ENCODE data around the gene COL13A1. TPM values are rescaled to one million over a fixed set of nuclear protein-coding genes. Genes with fewer than 3 reads are reported as not detected.

COL13A1 gene
- total RNA-seq, 1 donor from 2014 or later = not detected

GRCh38 chr10:69845574-69846292 is 44.0 kb downstream of the COL13A1 start:
- intact Hi-C loops (cut with micrococcal nuclease) = no loop called here
- no peaks in the 10 kb centered on the region for H3K4me1 Mint-ChIP-seq (ENCODE audit: low read depth)
- no peaks in the 10 kb centered on the region for H3K36me3 Mint-ChIP-seq (ENCODE audit: low read depth)
- DNase-seq (ENCODE audit: low spot score) = no peak
- no peaks in the 10 kb centered on the region for H3K9me3 Mint-ChIP-seq
- H3K4me3 Mint-ChIP-seq = no peak overlapping the region
- H3K27me3 Mint-ChIP-seq (ENCODE audit: insufficient read depth) = peaks cover 13% of the 10 kb centered on the region
- no peak overlapping the region for H3K27ac Mint-ChIP-seq

- no peaks in the 10 kb centered on the region for H3K4me1 Mint-ChIP-seq (ENCODE audit: low read depth)
- H3K4me3 Mint-ChIP-seq = no peak overlapping the region
- H3K27ac Mint-ChIP-seq = no peak overlapping the region
- no peaks in the 10 kb centered on the region for H3K9me3 Mint-ChIP-seq
- no peaks in the 10 kb centered on the region for H3K36me3 Mint-ChIP-seq (ENCODE audit: low read depth)
- intact Hi-C loops (cut with micrococcal nuclease) = no loop called here
- peaks cover 11% of the 10 kb centered on the region for H3K27me3 Mint-ChIP-seq (ENCODE audit: insufficient read depth)
- DNase-seq (ENCODE audit: low spot score) = no peak
These were observed 44.7 kb downstream of the COL13A1 start for GRCh38 chr10:69846293-69846921.

- Mint-ChIP-seq H3K27ac (no peak overlapping the region), H3K27me3 (ENCODE audit: insufficient read depth) (peaks cover 6% of the 10 kb centered on the region), H3K4me1 (ENCODE audit: low read depth) (no peaks in the 10 kb centered on the region), H3K4me3 (no peak overlapping the region), H3K9me3 (no peaks in the 10 kb centered on the region), H3K36me3 (ENCODE audit: low read depth) (no peaks in the 10 kb centered on the region)
- intact Hi-C loops (cut with micrococcal nuclease) = no loop called here
- DNase-seq (ENCODE audit: low spot score) = no peak
These were observed 45.8 kb downstream of the COL13A1 start for GRCh38 chr10:69847458-69847857.

GRCh38 chr10:69847883-69848282 is 46.2 kb downstream of the COL13A1 start:
- H3K36me3 Mint-ChIP-seq (ENCODE audit: low read depth) = no peaks in the 10 kb centered on the region
- no peak overlapping the region for H3K4me3 Mint-ChIP-seq
- H3K27ac Mint-ChIP-seq = no peak overlapping the region
- peaks cover 6% of the 10 kb centered on the region for H3K27me3 Mint-ChIP-seq (ENCODE audit: insufficient read depth)
- H3K4me1 Mint-ChIP-seq (ENCODE audit: low read depth) = no peaks in the 10 kb centered on the region
- no peaks in the 10 kb centered on the region for H3K9me3 Mint-ChIP-seq
- no peak for DNase-seq (ENCODE audit: low spot score)
- intact Hi-C loops (cut with micrococcal nuclease) = no loop called here

DNA sequence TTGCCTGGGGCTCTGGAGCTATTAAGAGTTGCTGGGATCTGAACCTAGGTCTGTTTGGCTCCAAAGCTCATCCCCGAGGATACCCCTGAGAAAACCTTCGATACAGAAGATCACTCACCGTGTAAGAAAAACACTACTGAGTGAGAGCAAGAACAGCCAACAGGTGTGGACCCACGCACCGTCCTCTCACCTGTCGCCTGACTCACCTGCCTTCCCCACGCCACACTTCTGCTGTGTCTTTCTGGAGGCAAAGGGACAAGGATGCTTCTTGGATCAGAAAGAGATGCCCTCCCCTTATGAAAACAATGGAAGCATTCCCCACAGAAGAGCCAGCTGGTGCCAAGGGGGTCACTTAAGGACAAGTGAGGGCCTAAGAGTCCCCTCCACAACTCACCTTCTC is 46.7 kb downstream of the COL13A1 start:
- no peak overlapping the region for H3K4me3 Mint-ChIP-seq
- no peak overlapping the region for H3K27ac Mint-ChIP-seq
- H3K4me1 Mint-ChIP-seq (ENCODE audit: low read depth) = no peaks in the 10 kb centered on the region
- peaks cover 6% of the 10 kb centered on the region for H3K27me3 Mint-ChIP-seq (ENCODE audit: insufficient read depth)
- no peaks in the 10 kb centered on the region for H3K36me3 Mint-ChIP-seq (ENCODE audit: low read depth)
- no peak for DNase-seq (ENCODE audit: low spot score)
- H3K9me3 Mint-ChIP-seq = no peaks in the 10 kb centered on the region
- intact Hi-C loops (cut with micrococcal nuclease) = no loop called here

GRCh38 chr10:69849825-69850224 is 48.1 kb downstream of the COL13A1 start:
- H3K27ac Mint-ChIP-seq = no peak overlapping the region
- H3K27me3 Mint-ChIP-seq (ENCODE audit: insufficient read depth) = peaks cover 6% of the 10 kb centered on the region
- DNase-seq (ENCODE audit: low spot score) = no peak
- no peaks in the 10 kb centered on the region for H3K4me1 Mint-ChIP-seq (ENCODE audit: low read depth)
- H3K4me3 Mint-ChIP-seq = no peak overlapping the region
- intact Hi-C loops (cut with micrococcal nuclease) = no loop called here
- no peaks in the 10 kb centered on the region for H3K36me3 Mint-ChIP-seq (ENCODE audit: low read depth)
- H3K9me3 Mint-ChIP-seq = no peaks in the 10 kb centered on the region

DNA sequence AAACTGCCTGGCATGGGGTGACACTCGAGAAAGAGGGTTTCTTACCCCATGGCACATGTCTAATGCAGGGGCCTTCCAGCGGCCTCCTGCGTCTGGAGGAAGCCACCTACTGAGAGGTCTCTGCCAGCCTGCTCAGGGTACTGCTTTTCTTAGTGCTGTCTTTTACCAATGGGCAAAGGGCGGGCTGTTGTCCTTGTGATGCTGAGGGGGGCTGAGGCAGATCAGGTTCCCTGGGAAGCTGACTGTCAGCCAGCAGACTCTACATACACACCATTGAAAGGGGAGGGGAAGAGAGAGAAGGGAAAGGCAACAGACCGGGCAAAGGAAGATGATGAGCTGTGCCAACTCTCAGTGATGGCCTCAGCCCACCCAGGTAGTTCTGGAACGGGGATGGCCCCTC is 48.7 kb downstream of the COL13A1 start:
- no peak for DNase-seq (ENCODE audit: low spot score)
- Mint-ChIP-seq H3K27ac (no peak overlapping the region), H3K36me3 (ENCODE audit: low read depth) (no peaks in the 10 kb centered on the region), H3K27me3 (ENCODE audit: insufficient read depth) (peaks cover 6% of the 10 kb centered on the region), H3K4me1 (ENCODE audit: low read depth) (no peaks in the 10 kb centered on the region), H3K4me3 (no peak overlapping the region), H3K9me3 (no peaks in the 10 kb centered on the region)
- intact Hi-C loops (cut with micrococcal nuclease) = no loop called here

DNA sequence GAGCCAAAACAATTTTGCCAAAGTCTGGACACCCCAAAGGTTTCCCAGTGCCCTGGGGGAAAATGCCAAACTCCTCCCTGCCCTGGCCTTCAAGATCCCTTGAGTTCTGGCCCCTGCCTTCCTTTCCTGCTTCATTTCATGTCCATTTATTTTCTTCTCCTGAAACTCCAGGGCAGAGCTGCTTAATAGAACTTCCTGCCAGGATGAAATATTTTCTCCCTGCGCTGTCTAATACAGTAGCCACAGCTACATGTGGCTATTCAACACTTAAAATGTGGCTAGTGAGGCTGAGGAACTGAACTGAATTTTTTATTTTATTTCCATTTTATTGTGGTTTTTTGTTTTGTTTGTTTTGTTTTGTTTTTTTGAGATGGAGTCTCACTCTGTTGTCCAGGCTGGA is 49.6 kb downstream of the COL13A1 start:
- no peak for DNase-seq (ENCODE audit: low spot score)
- Mint-ChIP-seq H3K27me3 (ENCODE audit: insufficient read depth) (peaks cover 3% of the 10 kb centered on the region), H3K4me1 (ENCODE audit: low read depth) (no peaks in the 10 kb centered on the region), H3K4me3 (no peak overlapping the region), H3K9me3 (no peaks in the 10 kb centered on the region), H3K27ac (no peak overlapping the region), H3K36me3 (ENCODE audit: low read depth) (no peaks in the 10 kb centered on the region)
- intact Hi-C loops (cut with micrococcal nuclease) = no loop called here

- H3K4me3 Mint-ChIP-seq = no peak overlapping the region
- DNase-seq (ENCODE audit: low spot score) = no peak
- H3K4me1 Mint-ChIP-seq (ENCODE audit: low read depth) = no peaks in the 10 kb centered on the region
- H3K27ac Mint-ChIP-seq = no peak overlapping the region
- intact Hi-C loops (cut with micrococcal nuclease) = no loop called here
- H3K27me3 Mint-ChIP-seq (ENCODE audit: insufficient read depth) = no peaks in the 10 kb centered on the region
- H3K36me3 Mint-ChIP-seq (ENCODE audit: low read depth) = no peaks in the 10 kb centered on the region
- no peaks in the 10 kb centered on the region for H3K9me3 Mint-ChIP-seq
These were observed 51.4 kb downstream of the COL13A1 start for GRCh38 chr10:69853064-69853463.

GRCh38 chr10:69854511-69855345 is 53.0 kb downstream of the COL13A1 start:
- Mint-ChIP-seq H3K27ac (no peak overlapping the region), H3K9me3 (no peaks in the 10 kb centered on the region), H3K36me3 (ENCODE audit: low read depth) (no peaks in the 10 kb centered on the region), H3K4me1 (ENCODE audit: low read depth) (no peaks in the 10 kb centered on the region), H3K4me3 (no peak overlapping the region), H3K27me3 (ENCODE audit: insufficient read depth) (no peaks in the 10 kb centered on the region)
- no peak for DNase-seq (ENCODE audit: low spot score)
- intact Hi-C loops (cut with micrococcal nuclease) = no loop called here

GRCh38 chr10:69855346-69856111 is 53.8 kb downstream of the COL13A1 start:
- DNase-seq (ENCODE audit: low spot score) = no peak
- Mint-ChIP-seq H3K4me3 (no peak overlapping the region), H3K36me3 (ENCODE audit: low read depth) (no peaks in the 10 kb centered on the region), H3K9me3 (no peaks in the 10 kb centered on the region), H3K27me3 (ENCODE audit: insufficient read depth) (no peaks in the 10 kb centered on the region), H3K27ac (no peak overlapping the region), H3K4me1 (ENCODE audit: low read depth) (no peaks in the 10 kb centered on the region)
- intact Hi-C loops (cut with micrococcal nuclease) = no loop called here

GRCh38 chr10:69856601-69857166 is 55.0 kb downstream of the COL13A1 start:
- H3K4me1 Mint-ChIP-seq (ENCODE audit: low read depth) = no peaks in the 10 kb centered on the region
- intact Hi-C loops (cut with micrococcal nuclease) = no loop called here
- no peaks in the 10 kb centered on the region for H3K27me3 Mint-ChIP-seq (ENCODE audit: insufficient read depth)
- no peaks in the 10 kb centered on the region for H3K36me3 Mint-ChIP-seq (ENCODE audit: low read depth)
- no peak overlapping the region for H3K27ac Mint-ChIP-seq
- no peak for DNase-seq (ENCODE audit: low spot score)
- H3K4me3 Mint-ChIP-seq = no peak overlapping the region
- no peaks in the 10 kb centered on the region for H3K9me3 Mint-ChIP-seq

Data from activated T-helper 1 cell treated with anti-CD3 and anti-CD28 coated beads, Interleukin-12 subunit alpha, Interleukin-12 subunit beta, Interleukin-2, Interleukin-4 antibody, amounts not matched to agents 30 ng/mL and 10 ng/mL and 1 ng/mL, durations not matched to agents 14 hours and 24 hours and 36 hours (primary cell).